GM23338 (cell line): ENCODE measurements around the gene SYTL1. TPM values are rescaled to one million over a fixed set of nuclear protein-coding genes. Genes with fewer than 3 reads are reported as not detected.

Experiments used
- ATAC-seq: fragments of 200-7000 bp; cut with Tn5 transposase; 3 replicates; pipeline ENCODE4 v1.9.1; 2020
- DNase-seq: peaks from one replicate; pipeline ENCODE4 v3.0.0-alpha.2; 2015; ENCODE audit warnings: low spot score
- H2AFZ ChIP-seq: fragments of 200-600 bp; sonication (generic); 2 replicates; pipeline ENCODE4 v1.8.0; 2016; ENCODE audit warnings: antibody characterized with exemption, mild to moderate bottlenecking, moderate library complexity
- H3F3A ChIP-seq: fragments of 200-600 bp; sonication (generic); replicated peaks from 2 replicates; pipeline ENCODE4 v1.8.0; 2017; ENCODE audit warnings: antibody characterized with exemption, mixed run types, low read depth
- H3K27ac ChIP-seq: fragments of 200-600 bp; sonication (generic); 2 replicates; pipeline ENCODE4 v1.6.1; 2016; ENCODE audit warnings: low read depth
- H3K27me3 ChIP-seq: fragments of 200-600 bp; sonication (generic); 2 replicates; pipeline ENCODE4 v1.8.0; 2016; ENCODE audit warnings: mild to moderate bottlenecking, mixed run types, moderate library complexity; ENCODE audit not compliant: insufficient read depth
- H3K36me3 ChIP-seq: fragments of 200-600 bp; sonication (generic); 2 replicates; pipeline ENCODE4 v1.8.0; 2016; ENCODE audit warnings: mild to moderate bottlenecking; ENCODE audit not compliant: insufficient read depth
- H3K4me1 ChIP-seq: fragments of 200-600 bp; sonication (generic); 2 replicates; pipeline ENCODE4 v1.8.0; 2016; ENCODE audit warnings: mild to moderate bottlenecking, moderate library complexity; ENCODE audit not compliant: insufficient read depth
- H3K4me2 ChIP-seq: fragments of 200-600 bp; sonication (generic); 2 replicates; pipeline ENCODE4 v1.7.1; 2017; ENCODE audit warnings: mixed run types
- H3K4me3 ChIP-seq: fragments of 200-600 bp; sonication (generic); 2 replicates; pipeline ENCODE4 v1.6.1; 2016; ENCODE audit warnings: mixed run types
- H3K79me2 ChIP-seq: fragments of 200-600 bp; sonication (generic); replicated peaks from 2 replicates; pipeline ENCODE4 v1.8.0; 2017; ENCODE audit warnings: mild to moderate bottlenecking; ENCODE audit not compliant: insufficient read depth
- H3K9me2 ChIP-seq: fragments of 200-600 bp; sonication (generic); 2 replicates; pipeline ENCODE4 v1.8.0; 2017; ENCODE audit not compliant: insufficient read depth
- H4K20me1 ChIP-seq: fragments of 200-600 bp; sonication (generic); replicated peaks from 2 replicates; pipeline ENCODE4 v1.8.0; 2017; ENCODE audit warnings: mild to moderate bottlenecking; ENCODE audit not compliant: insufficient read depth
- H3K27ac Mint-ChIP-seq: 2 replicates; pipeline ENCODE4 v1.8.0; 2020; ENCODE audit warnings: inconsistent platforms, mild to moderate bottlenecking, moderate library complexity, mixed read lengths
- H3K27me3 Mint-ChIP-seq: 3 replicates; pipeline ENCODE4 v1.8.0; 2022; ENCODE audit warnings: low read depth, mild to moderate bottlenecking, moderate library complexity, mixed read lengths, inconsistent platforms; ENCODE audit not compliant: insufficient read depth, poor library complexity
- H3K36me3 Mint-ChIP-seq: 3 replicates; pipeline ENCODE4 v1.8.0; 2021; ENCODE audit warnings: low read depth, mild to moderate bottlenecking, inconsistent platforms, moderate library complexity, mixed read lengths
- H3K4me1 Mint-ChIP-seq: 3 replicates; pipeline ENCODE4 v1.8.0; 2020; ENCODE audit warnings: mild to moderate bottlenecking, inconsistent platforms, mixed read lengths
- H3K4me3 Mint-ChIP-seq: 3 replicates; pipeline ENCODE4 v1.8.0; 2021; ENCODE audit warnings: moderate library complexity, mild to moderate bottlenecking, inconsistent platforms, mixed read lengths
- H3K9me3 Mint-ChIP-seq: 3 replicates; pipeline ENCODE4 v1.8.0; 2020; ENCODE audit warnings: moderate library complexity, mild to moderate bottlenecking, inconsistent platforms, mixed read lengths
- CTCF ChIP-seq, 2 experiments: fragments of 200-600 bp in 1 of 2; sonication (generic) in 1 of 2; conservative IDR thresholded peaks; 2 replicates each; pipeline versions ENCODE4 v1.5.1 to v1.6.1; 2016 to 2017; ENCODE audit warnings: antibody characterized with exemption in 2 of 2, low read depth in 2 of 2, mild to moderate bottlenecking in 2 of 2, moderate library complexity in 1 of 2
- STAT1 ChIP-seq: IDR thresholded peaks from one replicate; pipeline ENCODE4 v1.6.1; 2016; ENCODE audit warnings: antibody characterized with exemption; ENCODE audit not compliant: unreplicated experiment
- ZNF114 ChIP-seq: fragments of 250-450 bp; sonication (Bioruptor Pico); IDR thresholded peaks from 2 replicates; pipeline ENCODE4 v1.5.0; 2020; ENCODE audit warnings: mild to moderate bottlenecking, moderate library complexity
- ZNF331 ChIP-seq: fragments of 250-450 bp; sonication (Bioruptor Pico); IDR thresholded peaks from 2 replicates; pipeline ENCODE4 v1.5.0; 2020; ENCODE audit warnings: low read depth, mild to moderate bottlenecking, moderate library complexity
- ZNF462 ChIP-seq: fragments of 250-450 bp; sonication (Bioruptor Pico); IDR thresholded peaks from 2 replicates; pipeline ENCODE4 v1.5.0; 2020; ENCODE audit warnings: mild to moderate bottlenecking, moderate library complexity
- polyA plus RNA-seq: library from polyadenylated mRNA; unstranded; fragments of >200 nt; fragmentation: Nextera tagmentation; extraction: Ambion mirVana; gene quantifications from 2 replicates; pipeline ENCODE4 v1.2.1, GENCODE V29; 2016
- total RNA-seq: library from RNA; depleted of rRNA; stranded (reverse); fragments of >200 nt; shearing (Covaris generic); gene quantifications from 2 replicates; pipeline ENCODE4 v1.2.3, GENCODE V29; 2014
- TF ChIP-seq, protein P1 (sequence below): IDR thresholded peaks from 2 replicates; pipeline ENCODE4 v1.6.1; 2016; ENCODE audit warnings: antibody characterized with exemption
- TF ChIP-seq, protein P2 (sequence below): IDR thresholded peaks from one replicate; pipeline ENCODE4 v1.6.1; 2018; ENCODE audit warnings: antibody characterized with exemption; ENCODE audit not compliant: unreplicated experiment

Gene SYTL1
- total and polyA plus RNA-seq, 2 experiments from 2014 or later, result 4.9 to 12.3 TPM

DNA sequence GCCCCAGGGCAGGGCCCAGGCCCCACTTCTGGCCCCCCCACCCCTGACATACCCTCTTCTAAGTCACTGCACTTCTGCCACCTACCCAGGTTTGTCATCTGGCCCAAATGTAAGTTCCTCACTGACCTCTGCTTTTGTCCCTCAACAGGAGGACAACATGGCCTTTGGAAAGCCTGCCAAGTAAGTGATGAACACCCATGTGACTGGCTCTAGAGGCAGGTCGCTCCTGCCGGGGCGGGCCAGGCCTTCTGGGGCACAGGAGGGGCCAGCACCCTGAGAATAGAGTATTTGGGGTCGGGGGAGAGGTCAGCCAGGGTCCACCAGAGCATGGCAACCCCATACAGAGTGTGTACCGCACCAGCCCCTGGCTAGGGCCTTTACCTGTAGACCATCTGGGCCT is 9.9 kb upstream of the SYTL1 start:
- Histone ChIP-seq H3K27ac (no peak overlapping the region), H3K27me3 (no peaks in the 10 kb centered on the region), H2AFZ (no peak overlapping the region), H3K4me2 (no peak overlapping the region), H4K20me1 (peaks cover 14% of the 10 kb centered on the region), H3K79me2 (peaks cover 20% of the 10 kb centered on the region), H3F3A (peaks cover 5% of the 10 kb centered on the region; the same call in 1 of the 2 replicates), H3K9me2 (no peaks in the 10 kb centered on the region), H3K36me3 (peaks cover 4% of the 10 kb centered on the region; the same call in 1 of the 2 replicates), H3K4me1 (no peaks in the 10 kb centered on the region), H3K4me3 (no peak overlapping the region)
- Mint-ChIP-seq H3K36me3 (peaks cover 46% of the 10 kb centered on the region), H3K4me1 (no peaks in the 10 kb centered on the region), H3K27me3 (peaks cover 12% of the 10 kb centered on the region), H3K27ac (no peak overlapping the region), H3K4me3 (no peak overlapping the region), H3K9me3 (no peaks in the 10 kb centered on the region)
- no peak for TF ChIP-seq ZNF331
- ATAC-seq, result no peak
- DNase-seq, result no peak

GRCh38 chr1:27332536-27333281 is 9.1 kb upstream of the SYTL1 start:
- peak; percentile 85 for DNase-seq
- Histone ChIP-seq H3K36me3 (peaks cover 4% of the 10 kb centered on the region; the same call in 1 of the 2 replicates), H3K9me2 (no peaks in the 10 kb centered on the region), H3K79me2 (peaks cover 14% of the 10 kb centered on the region), H2AFZ (no peak overlapping the region), H3K4me3 (no peak overlapping the region), H3K27me3 (no peaks in the 10 kb centered on the region), H3F3A (peaks cover 5% of the 10 kb centered on the region; the same call in 1 of the 2 replicates), H4K20me1 (peaks cover 8% of the 10 kb centered on the region; the same call in 1 of the 2 replicates), H3K4me1 (no peaks in the 10 kb centered on the region), H3K27ac (no peak overlapping the region), H3K4me2 (no peak overlapping the region)
- peak; percentile 96 for ATAC-seq
- Mint-ChIP-seq H3K4me1 (no peaks in the 10 kb centered on the region), H3K36me3 (peaks cover 44% of the 10 kb centered on the region), H3K27ac (no peak overlapping the region), H3K27me3 (peaks cover 14% of the 10 kb centered on the region), H3K4me3 (no peak overlapping the region), H3K9me3 (no peaks in the 10 kb centered on the region)
- TF ChIP-seq, protein P1, sequence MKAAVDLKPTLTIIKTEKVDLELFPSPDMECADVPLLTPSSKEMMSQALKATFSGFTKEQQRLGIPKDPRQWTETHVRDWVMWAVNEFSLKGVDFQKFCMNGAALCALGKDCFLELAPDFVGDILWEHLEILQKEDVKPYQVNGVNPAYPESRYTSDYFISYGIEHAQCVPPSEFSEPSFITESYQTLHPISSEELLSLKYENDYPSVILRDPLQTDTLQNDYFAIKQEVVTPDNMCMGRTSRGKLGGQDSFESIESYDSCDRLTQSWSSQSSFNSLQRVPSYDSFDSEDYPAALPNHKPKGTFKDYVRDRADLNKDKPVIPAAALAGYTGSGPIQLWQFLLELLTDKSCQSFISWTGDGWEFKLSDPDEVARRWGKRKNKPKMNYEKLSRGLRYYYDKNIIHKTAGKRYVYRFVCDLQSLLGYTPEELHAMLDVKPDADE, result no peak
- TF ChIP-seq ZNF114 (no peak), ZNF462 (no peak), ZNF331 (no peak), STAT1 (no peak), CTCF (conservative IDR thresholded peaks at IDR 0.05; ENCODE audit: low read depth in 2 of 2) (peak; percentile 82 to 93)
- TF ChIP-seq, protein P2, sequence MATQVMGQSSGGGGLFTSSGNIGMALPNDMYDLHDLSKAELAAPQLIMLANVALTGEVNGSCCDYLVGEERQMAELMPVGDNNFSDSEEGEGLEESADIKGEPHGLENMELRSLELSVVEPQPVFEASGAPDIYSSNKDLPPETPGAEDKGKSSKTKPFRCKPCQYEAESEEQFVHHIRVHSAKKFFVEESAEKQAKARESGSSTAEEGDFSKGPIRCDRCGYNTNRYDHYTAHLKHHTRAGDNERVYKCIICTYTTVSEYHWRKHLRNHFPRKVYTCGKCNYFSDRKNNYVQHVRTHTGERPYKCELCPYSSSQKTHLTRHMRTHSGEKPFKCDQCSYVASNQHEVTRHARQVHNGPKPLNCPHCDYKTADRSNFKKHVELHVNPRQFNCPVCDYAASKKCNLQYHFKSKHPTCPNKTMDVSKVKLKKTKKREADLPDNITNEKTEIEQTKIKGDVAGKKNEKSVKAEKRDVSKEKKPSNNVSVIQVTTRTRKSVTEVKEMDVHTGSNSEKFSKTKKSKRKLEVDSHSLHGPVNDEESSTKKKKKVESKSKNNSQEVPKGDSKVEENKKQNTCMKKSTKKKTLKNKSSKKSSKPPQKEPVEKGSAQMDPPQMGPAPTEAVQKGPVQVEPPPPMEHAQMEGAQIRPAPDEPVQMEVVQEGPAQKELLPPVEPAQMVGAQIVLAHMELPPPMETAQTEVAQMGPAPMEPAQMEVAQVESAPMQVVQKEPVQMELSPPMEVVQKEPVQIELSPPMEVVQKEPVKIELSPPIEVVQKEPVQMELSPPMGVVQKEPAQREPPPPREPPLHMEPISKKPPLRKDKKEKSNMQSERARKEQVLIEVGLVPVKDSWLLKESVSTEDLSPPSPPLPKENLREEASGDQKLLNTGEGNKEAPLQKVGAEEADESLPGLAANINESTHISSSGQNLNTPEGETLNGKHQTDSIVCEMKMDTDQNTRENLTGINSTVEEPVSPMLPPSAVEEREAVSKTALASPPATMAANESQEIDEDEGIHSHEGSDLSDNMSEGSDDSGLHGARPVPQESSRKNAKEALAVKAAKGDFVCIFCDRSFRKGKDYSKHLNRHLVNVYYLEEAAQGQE, result no peak
